GM12875 (cell line): Measurements from ENCODE around the gene EIF1AD.

Experiments
- H3K4me3 ChIP-seq: one replicate; pipeline ENCODE4 v1.5.1; 2011; ENCODE audit warnings: low read depth, low read length, control low read depth
- CTCF ChIP-seq: IDR thresholded peaks from 2 replicates; pipeline ENCODE4 v1.5.1; 2011; ENCODE audit warnings: low read depth, mild to moderate bottlenecking, control low read depth, inconsistent platforms, low read length, moderate library complexity, borderline replicate concordance; ENCODE audit not compliant: insufficient read depth

EIF1AD gene

DNA sequence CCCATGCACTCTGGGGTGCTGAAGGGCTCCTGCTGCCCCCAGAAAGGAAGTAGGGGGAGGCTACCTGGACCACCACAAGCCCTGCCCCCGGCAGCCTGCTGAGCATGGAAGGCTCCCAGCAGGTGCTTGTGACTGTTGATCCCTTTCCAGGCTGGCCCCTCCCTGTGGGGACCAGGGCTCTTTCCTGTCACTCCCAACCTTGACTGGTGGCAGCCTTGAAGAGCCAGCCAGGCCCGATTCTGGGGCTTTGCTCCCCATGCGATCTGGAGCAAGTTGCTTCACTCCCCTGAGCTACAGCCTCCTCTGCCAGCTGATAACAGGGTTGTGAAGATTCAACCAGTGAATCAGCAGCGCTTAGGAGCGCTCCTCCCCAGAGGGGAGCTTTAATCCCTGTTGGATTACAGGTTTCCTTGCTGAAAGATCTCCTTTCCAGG is 5.3 kb upstream of the EIF1AD start:
- no peak for TF ChIP-seq CTCF
- H3K4me3 ChIP-seq, result no peak overlapping the region

- TF ChIP-seq CTCF, result no peak
- H3K4me3 ChIP-seq, result no peak overlapping the region
These were observed 4.9 kb upstream of the EIF1AD start for GRCh38 chr11:66006891-66007176.

DNA sequence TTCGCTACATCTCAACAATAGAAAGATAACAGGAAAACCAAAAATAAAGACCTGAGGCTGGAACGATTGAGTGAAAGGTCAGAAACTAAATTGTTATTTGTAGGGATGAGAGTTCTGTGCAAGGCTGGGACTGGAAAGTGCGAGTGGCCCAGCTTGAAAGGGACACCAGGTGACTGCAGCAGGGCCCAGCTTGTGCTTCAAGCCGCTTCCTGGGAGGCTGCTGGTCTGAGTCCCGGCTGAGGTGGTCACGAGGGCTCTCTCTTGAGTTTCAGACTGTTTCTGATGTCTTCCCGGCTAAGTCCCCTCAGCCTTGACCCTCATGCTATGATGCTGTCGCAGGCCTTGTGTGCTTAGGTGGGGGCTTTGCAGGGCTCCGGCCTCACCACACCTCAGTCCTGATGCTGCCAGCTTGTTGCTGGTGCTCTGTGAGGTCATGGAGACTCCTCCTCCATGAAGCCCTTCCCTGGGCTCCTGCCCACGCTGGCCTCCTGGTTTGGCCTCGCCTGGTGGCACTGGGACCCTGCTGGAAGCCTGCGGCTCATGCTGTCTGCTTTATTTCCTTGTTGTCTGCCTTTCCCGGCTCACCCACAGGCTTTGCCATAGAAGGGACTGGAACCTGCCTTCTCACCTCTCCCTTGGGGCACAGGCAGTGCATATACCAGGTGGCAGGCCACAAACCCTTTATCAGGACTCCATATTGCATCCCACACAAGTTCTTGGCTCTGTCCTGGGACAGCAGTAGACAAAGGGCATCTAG is 4.4 kb upstream of the EIF1AD start:
- no peak overlapping the region for H3K4me3 ChIP-seq
- no peak for TF ChIP-seq CTCF

GRCh38 chr11:66004186-66004585 is 2.2 kb upstream of the EIF1AD start:
- TF ChIP-seq CTCF, result no peak
- H3K4me3 ChIP-seq, result no peak overlapping the region

DNA sequence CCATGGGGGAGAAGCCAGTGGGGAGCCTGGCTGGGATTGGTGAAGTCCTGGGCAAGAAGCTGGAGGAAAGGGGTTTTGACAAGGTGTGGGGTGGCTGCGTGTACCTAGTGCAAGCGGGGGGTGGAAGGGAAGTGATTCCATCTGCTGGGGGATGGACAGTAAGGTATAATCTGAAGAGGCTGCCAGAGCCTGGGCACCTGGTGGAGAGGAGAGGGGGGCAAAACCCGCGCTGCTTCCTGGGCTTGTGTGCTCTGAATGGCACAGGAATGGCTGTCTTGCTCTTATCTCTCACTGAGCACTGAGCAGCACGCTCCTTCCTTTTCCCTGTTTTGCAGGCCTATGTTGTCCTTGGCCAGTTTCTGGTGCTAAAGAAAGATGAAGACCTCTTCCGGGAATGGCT is 1.3 kb upstream of the EIF1AD start:
- H3K4me3 ChIP-seq, result peak overlapping the region; percentile 85
- TF ChIP-seq CTCF, result no peak

DNA sequence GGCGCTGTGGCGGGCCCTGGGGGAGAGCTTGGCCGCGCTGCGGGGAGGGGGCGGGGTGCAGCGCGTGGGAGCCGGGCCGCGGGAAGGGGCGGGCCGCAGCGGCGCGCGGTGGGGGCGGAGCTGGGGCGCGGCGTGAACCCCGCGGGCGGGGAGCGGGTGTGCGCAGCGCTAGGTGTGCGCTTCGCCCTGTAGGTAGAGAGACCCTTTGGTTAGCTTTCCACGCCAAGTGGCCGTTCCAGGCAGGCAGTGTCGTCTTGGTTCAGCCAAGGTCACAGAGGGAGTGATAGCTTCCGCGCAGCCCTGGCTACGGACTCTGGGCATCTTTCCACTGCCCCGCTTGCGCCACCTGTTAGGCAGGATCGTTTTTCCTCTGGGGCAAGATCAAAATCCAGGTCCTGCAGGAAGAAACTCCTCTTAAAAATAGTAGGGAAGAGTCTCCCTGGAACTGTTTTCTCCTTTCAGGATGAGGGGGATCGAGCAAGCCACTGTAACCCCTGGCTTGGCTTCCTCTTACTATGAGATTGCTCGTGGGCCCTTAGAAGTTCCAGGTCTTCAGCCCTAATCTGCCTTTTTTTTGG is 780 bp upstream of the EIF1AD start:
- no peak for TF ChIP-seq CTCF
- H3K4me3 ChIP-seq, result peak overlapping the region; percentile 85

GRCh38 chr11:65997286-65997685 is 4.7 kb downstream of the EIF1AD start:
- no peak for TF ChIP-seq CTCF
- no peak overlapping the region for H3K4me3 ChIP-seq
